NCI-H526 treated with DMSO at 0.1 percent for 48 hours (cell line): ENCODE results near the gene NEUROD2.

ENCODE experiments used
- DNase-seq: peaks from one replicate; lab custom pipeline; 2025; lab: John Stamatoyannopoulos, UW

The NEUROD2 gene

GRCh38 chr17:39635614-39636176 is 28.0 kb upstream of the NEUROD2 start:
- no peak for DNase-seq

GRCh38 chr17:39634384-39634871 is 26.7 kb upstream of the NEUROD2 start:
- peak; percentile 36 for DNase-seq

DNA sequence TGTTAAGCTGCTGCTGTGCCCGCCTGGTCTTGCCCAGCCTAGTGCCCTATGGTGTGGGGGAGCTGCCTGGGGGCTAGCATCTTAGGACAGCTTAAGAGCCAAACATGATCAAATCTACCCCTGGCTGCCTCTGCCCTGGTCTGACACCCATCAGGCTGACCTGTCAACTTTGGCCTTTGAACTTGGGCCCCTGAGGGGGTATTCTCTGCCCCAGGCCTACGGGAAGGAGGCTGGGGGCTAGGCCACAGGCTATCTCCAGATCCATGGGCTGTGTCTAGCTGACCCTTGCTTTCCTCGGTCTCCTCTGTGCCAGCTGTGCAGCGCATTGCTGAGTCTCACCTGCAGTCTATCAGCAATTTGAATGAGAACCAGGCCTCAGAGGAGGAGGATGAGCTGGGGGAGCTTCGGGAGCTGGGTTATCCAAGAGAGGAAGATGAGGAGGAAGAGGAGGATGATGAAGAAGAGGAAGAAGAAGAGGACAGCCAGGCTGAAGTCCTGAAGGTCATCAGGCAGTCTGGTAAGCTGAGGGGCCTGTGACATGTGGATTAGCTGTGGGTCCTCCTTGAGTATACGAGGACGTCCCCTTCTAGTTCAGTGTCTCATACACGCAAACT is 26.0 kb upstream of the NEUROD2 start:
- no peak for DNase-seq

- no peak for DNase-seq
Measured at GRCh38 chr17:39632153-39632941, 24.6 kb upstream of the NEUROD2 start.

DNA sequence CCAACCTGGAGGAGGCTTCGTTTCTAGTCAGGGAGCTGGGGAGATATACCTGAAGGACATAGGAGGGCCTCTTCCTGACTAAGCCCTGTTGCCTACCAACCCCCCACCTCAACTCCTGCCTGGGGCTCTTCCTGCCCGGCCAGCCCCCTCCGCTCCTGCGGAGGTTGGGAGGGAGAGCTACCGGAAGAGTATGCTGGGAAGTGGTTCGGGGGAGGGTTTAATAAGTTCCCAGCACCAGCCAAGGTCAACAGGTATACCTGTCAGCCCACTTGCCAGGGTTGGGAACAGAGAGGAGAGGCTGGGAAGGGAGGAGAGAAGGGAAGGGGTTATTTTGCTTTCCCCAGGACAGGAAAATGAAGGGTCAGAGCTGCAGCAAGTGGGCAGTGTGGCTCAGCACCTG is 23.7 kb upstream of the NEUROD2 start:
- DNase-seq: no peak

- DNase-seq: no peak
Measured at GRCh38 chr17:39629898-39630297, 22.2 kb upstream of the NEUROD2 start.

GRCh38 chr17:39629494-39629880 is 21.8 kb upstream of the NEUROD2 start:
- no peak for DNase-seq

DNA sequence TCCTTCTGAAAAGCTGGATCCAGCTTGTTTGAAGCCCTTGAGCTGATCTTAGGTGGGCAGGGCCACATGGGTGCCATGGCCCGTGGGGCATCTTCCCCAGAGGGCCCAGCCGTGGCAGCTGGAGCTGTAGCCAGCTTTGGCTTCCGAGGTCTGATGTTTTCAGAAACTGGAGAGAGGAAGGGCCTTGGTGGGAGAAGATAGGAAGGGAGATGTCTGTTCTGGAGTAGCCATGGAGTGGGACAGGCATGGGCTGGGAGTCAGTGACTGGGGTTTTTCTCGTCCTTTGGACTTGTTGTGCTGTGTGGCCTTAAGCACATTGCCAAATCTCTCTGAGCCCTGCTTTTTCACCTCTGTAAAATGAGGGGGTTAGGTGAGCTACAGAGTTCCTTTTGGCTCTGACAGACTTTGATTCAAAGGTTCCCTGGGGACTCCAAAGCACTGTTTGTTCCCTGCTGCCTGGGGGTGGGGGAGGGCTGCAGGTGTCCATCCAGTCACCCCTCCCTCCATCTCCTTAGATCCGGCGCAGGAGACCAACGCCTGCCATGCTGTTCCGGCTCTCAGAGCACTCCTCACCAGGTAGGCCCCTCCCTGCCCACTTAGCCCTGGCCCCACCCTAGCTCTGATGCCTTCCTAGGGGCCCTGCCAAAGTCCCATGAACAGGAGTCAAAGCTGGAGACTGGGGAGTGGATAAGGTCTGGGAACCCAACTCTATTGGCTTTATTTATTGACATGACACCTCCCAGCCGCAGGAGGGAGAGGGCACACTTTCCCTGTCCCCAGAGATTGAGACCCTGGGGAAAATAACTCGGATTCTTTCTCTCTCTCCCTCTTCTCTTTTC is 21.2 kb upstream of the NEUROD2 start:
- DNase-seq: peak; percentile 30

DNA sequence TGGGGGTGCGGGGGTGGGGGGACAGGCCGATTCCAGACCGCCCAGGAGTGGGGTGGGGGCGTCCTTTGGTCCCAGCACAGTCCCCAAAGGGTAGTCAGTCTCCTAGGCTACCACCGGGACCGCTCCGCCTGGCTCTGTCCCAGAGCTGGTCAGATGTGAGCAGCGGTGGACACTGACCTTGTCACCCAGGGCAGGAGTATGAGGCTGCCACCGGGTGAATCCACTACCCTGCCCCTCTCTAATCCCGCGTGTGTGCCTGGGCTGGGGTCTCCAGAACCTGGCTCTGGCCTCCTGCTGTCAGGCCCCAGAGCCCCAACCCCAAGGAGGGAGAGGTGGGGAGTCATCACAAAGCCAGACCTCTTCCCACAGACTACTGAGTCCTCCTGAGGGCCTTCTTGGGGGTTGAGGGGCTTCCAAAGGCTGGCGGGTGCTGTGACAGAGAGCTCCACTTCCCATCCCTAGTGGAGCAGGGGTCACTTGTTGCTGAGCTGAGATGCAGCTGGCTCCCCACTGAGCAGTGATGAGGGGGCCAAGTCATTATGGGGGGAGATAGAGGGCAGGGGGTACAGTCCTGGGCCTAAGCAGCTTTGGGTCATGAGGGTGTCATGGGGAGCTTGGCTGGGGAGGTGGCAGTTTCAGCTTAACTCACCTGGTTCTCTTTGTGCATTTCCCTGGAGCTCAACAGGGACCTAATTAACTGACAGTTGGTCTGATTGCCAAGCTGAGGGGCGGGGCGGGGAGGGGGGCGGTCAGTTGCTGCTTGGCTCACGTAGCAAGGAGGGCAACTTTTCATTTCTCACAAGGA is 20.2 kb upstream of the NEUROD2 start:
- DNase-seq: peak; percentile 18

DNA sequence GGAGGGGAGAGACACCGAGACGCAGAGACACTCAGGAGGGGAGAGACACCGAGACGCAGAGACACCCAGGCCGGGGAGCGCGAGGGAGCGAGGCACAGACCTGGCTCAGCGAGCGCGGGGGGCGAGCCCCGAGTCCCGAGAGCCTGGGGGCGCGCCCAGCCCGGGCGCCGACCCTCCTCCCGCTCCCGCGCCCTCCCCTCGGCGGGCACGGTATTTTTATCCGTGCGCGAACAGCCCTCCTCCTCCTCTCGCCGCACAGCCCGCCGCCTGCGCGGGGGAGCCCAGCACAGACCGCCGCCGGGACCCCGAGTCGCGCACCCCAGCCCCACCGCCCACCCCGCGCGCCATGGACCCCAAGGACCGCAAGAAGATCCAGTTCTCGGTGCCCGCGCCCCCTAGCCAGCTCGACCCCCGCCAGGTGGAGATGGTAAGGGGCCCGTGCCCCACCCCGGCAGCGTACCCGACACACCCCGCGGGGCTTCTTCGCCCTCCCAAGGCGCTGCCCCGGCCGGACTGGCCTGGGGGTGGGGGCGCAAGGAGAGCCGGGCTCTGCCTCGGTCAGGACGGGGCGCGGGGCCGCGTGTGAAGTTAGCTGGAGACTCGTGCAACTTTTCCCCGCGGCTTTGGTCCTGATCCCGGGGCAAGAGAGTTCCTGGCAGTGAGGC is 19.5 kb upstream of the NEUROD2 start:
- no peak for DNase-seq

GRCh38 chr17:39626171-39627046 is 18.7 kb upstream of the NEUROD2 start, which contains the start of gene PPP1R1B:
PPP1R1B (plus strand) TSS chr17:39626952; CDS start chr17:39627393, 441 bp downstream.
- DNase-seq: no peak

DNA sequence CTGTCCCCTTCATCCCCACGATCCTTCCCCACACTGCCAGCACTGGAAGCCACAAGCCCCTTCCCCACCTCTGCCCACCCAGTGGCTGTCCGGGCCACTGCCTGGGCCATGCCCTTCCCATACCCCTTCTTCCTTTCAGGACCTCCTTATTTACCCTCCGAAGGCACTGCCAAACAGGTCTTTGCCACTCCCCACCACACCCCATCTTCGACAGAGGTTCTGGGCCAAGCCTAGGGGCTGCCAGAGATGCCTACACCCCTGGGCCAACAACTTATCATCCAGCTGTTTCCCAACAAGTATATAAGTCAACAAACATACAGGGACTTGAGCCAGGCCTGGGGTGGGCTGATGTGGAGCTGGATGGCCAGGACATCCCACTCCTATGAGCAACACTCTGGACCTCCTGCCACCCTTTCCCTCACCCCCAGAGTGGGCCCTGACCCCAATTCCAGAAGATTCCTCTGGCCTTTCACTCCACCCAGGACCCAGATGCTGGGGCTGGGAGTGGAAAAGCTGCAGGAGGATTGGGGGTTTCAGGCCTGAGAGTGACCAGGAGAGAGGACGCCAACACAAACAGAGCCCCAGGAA is 17.6 kb upstream of the NEUROD2 start:
- no peak for DNase-seq

- no peak for DNase-seq
Measured at GRCh38 chr17:39624313-39624712, 16.6 kb upstream of the NEUROD2 start.

GRCh38 chr17:39623356-39623950 is 15.7 kb upstream of the NEUROD2 start:
- DNase-seq: peak; percentile 49

- no peak for DNase-seq
Measured at GRCh38 chr17:39622380-39623006, 14.8 kb upstream of the NEUROD2 start.

DNA sequence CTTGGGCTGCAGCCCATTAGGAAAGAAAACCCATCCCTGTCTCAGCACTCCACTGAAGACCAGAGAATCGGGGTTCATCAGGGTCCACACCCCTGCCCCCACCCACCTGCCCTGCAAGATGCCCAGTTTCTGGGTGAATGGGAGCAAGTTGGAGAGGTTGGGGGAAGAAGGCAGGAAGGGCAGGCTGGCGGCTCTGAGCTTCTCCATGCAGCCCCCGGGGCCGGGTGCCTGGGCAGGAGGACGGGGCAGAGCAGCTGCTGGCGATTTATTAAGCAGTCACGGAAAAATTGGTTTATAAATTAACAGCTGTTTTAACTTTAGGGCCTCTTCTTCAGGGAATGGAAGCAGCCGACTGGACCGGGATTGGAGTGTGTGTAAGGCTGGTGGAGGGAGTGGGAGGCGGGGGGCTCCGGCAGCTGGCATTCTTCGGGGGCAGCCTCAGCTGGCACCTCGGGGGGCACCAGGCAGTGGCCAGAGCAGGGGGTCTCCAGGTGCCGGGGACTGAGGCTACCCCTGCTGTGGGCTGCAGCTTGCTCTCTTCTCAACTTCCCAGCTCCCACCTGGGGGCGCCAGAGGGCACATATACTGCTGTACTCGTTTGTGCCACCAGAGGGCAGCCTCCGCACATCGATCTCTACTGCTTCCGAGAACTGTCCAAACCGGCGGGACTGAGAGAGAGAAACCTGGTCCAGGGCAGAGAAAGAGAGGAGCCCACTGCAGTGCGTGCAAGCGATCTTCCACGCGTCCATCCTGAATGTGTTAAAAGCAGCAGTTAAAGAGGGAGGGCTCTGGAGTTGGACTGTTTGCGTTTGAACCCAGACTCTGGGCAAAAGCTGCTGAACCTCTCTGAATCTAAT is 14.0 kb upstream of the NEUROD2 start:
- peak; percentile 54 for DNase-seq

GRCh38 chr17:39619786-39620101 is 12.0 kb upstream of the NEUROD2 start:
- DNase-seq: no peak
